ENCODE measurements around the gene CAVIN4.

Gene CAVIN4, protein sequence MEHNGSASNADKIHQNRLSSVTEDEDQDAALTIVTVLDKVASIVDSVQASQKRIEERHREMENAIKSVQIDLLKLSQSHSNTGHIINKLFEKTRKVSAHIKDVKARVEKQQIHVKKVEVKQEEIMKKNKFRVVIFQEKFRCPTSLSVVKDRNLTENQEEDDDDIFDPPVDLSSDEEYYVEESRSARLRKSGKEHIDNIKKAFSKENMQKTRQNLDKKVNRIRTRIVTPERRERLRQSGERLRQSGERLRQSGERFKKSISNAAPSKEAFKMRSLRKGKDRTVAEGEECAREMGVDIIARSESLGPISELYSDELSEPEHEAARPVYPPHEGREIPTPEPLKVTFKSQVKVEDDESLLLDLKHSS

DNA sequence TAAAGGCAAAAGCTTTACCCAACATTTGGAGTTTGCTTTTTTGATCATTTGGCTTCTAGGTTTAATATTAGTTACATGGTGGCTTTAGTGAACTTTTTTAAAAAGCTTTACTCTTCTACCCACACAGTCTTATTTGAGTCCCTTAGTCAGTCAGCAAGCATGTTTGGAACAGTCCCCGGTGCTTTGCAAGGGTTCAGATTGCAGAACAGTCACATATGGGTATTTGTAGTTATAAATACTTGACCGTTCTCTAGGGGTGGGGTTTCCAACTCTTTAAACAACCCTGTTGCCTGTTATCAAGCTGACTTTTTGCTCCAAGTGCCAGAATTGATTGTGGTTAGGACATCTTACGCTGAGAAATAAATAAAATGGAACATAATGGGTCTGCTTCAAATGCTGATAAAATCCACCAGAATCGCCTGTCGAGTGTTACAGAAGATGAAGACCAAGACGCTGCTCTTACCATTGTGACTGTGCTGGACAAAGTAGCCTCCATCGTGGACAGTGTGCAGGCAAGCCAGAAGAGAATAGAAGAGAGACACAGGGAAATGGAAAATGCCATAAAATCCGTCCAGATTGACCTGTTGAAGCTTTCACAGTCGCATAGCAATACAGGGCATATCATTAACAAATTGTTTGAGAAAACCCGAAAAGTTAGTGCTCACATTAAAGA is at the start of gene CAVIN4:
Gene CAVIN4, plus strand, starts transcription at position 304 of the 673 bp plus-strand sequence. Its CDS starts 65 bp downstream, at position 369.
- DNase-seq (ENCODE audit: low read depth in 2 of 2), result no peak

DNA sequence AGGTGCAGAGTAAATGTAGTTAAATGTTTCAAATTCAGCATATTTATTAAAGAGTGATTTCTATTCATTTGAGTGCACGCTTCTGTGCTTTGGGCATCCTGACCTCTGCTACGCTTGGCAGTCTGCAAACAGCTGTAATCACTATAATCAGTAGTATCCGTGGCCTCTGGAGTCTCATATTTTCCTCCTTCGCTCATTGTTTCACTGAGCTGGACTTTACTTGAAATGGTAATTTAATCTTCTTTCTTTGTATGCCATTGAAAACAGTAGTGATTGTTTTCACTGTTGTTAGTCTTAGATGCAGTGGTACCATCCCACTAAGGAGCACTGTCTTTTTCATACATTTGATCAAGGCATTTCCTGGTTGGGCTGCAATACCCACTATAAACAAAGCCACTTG is 43.5 kb upstream of the CAVIN4 start:
- DNase-seq (ENCODE audit: low read depth in 2 of 2), result no peak

DNA sequence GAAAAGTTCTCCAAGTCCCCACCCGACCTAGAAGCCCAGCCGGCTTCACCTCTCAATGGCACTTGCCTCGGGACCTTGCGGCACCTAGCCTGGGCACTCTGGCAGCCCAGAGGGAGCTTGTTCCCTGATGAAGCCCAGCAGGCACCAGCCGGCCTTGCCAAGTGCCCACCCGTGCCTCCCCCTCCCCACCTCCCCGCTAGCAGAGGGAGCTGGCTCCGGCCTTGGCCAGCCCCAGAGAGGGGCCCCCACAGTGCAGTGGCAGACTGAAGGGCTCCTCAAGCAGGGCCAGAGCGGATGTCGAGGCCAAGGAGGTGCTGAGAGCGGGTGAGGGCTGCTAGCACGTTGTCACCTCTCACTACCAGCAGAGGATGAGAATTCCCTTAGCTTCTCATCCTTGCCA is 37.6 kb upstream of the CAVIN4 start:
- no peak for DNase-seq (ENCODE audit: low read depth in 2 of 2)

DNA sequence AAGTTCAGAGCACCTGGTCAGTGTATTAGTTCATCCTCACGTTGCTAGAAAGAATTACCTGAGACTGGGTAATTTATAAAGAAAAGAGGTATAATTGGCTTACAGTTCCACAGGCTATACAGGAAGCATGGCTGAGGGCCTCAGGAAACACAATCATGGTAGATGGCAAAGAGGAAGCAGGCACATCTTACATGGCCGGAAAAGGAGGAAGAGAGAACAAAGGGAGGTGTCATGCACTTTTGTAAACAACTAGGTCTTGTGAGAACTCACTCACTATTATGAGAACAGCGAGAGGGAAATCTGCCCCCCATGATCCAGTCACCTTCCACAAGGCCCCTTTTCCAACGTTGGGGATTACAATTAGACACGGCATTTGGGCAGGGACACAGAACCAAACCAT is 28.8 kb upstream of the CAVIN4 start:
- no peak for DNase-seq (ENCODE audit: low read depth in 2 of 2)

DNA sequence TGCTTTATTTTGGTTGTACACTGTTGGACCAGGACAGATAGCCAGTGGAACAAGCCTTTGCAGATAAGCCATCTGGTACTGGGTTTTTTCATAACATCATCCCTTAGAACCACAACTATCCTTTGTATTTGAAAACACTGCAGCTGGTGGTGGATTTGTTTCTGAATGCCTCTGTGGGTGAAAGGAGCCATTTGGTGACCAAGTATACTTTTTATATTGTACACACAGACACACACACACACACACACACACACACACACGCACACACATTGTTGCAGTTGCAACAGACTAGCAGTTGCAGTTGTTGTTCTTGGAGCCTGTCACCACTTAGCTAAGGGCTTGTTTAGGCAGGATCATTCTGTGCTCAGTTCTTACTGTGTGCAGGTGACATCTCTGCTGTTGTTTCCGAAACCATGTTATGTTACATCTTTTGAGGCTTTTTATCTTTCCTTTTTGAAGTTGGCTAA is 22.9 kb upstream of the CAVIN4 start:
- DNase-seq (ENCODE audit: low read depth in 2 of 2), result no peak

DNA sequence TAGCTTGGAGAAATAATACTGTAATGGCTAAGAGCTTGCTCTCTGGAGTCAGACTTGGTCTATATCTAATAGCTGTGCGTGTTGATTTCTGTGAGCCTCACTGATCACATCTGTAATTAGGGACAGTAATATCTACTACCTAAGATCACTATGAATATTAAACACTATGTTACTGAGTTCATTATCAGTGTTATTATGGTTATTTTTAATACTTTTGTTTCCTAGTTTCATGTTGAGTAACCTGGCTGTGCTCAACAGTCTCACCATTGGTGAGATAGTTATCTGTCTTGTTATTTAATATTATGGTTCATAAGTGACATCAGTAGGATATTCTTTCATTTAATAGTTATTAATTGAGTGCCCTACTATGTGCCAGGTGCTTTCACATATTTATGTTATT is 22.4 kb upstream of the CAVIN4 start:
- no peak for DNase-seq (ENCODE audit: low read depth in 2 of 2)

DNA sequence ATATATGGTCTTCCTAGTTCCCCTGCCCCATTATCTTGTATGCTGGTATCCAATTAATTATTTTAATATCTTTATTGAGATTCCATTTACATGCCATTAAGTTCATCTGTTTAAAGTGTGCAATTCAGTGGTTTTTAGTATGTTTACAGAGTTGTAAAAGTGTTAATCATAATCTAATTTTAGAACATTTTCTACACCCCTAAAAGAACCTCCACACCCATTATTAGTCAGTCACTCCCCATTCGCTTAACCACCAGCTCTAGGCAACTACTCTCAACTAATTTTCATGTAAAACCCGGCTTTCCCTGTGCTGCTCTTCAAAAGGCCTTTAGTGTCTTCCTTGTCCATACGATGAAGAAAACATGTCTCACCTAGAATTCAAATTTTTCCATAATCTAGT is 20.8 kb upstream of the CAVIN4 start:
- DNase-seq (ENCODE audit: low read depth in 2 of 2), result no peak

DNA sequence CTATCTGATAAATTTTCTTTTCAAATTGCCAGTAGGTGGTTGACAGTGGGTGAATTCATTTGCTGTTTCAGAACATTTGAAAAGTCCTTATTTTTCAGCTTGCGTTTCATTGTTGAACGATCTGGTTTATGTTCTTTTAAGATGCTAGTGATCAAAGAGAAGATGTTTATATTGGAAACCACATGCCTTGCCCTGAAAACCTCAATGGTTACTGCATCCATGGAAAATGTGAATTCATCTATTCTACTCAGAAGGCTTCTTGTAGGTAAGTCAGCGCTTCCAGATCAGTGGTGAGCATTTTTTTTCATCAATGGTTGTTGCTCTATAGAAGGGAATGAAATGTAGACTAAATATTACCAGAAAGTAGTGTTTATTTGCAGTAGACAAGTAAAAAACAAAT is 16.6 kb upstream of the CAVIN4 start:
- DNase-seq (ENCODE audit: low read depth in 2 of 2), result no peak

DNA sequence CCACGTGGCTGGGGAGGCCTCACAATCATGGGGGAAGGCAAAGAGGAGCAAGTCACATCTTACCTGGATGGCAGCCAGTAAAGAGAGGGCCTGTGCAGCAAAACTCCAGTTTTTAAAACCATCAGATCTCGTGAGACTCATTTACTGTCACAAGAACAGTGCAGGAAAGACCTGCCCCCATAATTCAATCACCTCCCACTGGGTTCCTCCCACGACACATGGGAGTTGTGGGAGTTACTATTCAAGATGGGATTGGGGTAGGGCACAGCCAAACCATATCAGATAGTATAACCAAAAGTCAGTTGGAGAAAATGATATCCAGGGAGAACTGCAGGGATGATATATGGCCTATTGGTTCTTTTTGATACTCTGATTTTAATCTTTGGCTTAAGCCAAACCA is 10.0 kb upstream of the CAVIN4 start:
- DNase-seq (ENCODE audit: low read depth in 2 of 2), result no peak

DNA sequence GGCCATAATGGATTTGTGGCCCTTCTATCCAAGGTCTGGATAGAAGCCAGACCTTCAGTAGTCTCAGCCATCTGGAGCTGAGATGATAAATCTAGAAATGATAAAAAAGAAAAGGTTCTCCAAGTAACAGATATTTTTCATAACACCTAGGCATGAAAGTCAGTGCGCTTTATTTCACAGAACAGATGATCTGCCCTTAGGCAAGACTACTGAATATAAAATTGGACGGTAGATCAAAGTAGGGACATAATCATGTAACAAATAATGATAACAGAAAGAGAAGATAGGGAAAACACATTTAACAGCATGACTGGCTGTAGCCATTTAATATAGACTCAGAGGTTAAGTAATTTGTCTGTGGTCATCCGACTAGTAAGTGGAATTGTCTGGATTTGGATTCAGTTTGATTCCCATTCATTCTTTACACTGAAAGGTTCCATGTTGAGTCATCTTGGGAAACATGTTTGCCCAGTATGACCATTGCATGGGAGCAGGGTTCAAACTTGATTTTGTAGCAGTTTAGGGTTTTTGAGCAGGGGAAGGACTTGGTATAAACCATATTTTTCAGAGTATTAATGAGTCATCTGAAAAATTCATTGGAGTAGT is 4.1 kb upstream of the CAVIN4 start:
- no peak for DNase-seq (ENCODE audit: low read depth in 2 of 2)

DNA sequence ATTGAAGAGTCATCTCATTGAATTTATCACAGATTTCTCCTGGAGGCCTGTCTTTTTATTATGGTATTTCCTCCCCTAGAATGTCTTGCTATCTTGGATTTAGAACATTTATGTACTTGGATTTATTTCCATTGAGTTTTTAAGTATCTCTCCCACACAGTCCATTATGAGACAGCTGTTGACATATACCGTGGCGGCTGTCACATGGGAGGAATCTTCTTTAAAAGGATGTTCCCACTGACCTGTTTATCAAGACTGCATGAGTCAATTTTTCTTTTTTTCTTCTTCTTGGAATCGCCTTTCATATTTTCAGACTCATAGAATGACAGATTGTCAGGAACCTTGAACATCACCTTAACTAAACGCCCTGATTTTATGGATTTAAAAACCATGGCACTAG is 2.9 kb upstream of the CAVIN4 start:
- DNase-seq (ENCODE audit: low read depth in 2 of 2), result no peak

DNA sequence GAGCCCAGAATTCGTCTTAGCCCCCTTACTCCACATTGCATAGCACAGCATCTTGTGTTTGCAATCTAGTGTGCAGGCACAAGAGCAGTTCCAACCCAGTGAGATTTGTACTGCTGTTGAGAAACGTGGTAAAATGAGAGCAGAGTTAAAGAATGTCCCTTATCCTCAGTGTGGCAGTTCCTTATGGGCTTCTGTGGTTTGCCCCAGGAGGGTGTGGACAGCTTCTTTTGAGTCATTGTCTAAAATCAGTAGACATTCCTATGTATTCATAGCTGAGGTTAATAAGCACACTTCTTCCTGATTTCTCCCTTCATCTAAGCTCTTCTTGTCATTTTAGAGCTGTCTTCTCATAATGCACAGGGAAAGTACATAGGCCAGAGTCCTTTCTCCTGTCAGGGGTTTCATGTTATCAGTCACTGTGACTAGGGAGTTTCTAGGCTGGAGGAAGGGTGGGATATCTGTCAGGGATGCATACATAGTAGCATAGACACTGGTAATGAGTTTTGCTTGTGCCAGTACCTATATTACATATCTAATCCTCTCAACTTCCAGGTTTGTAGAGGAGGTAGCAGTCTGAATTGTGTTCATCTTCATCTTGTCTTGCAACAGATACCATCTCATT is 2.0 kb upstream of the CAVIN4 start:
- DNase-seq (ENCODE audit: low read depth in 2 of 2), result no peak

DNA sequence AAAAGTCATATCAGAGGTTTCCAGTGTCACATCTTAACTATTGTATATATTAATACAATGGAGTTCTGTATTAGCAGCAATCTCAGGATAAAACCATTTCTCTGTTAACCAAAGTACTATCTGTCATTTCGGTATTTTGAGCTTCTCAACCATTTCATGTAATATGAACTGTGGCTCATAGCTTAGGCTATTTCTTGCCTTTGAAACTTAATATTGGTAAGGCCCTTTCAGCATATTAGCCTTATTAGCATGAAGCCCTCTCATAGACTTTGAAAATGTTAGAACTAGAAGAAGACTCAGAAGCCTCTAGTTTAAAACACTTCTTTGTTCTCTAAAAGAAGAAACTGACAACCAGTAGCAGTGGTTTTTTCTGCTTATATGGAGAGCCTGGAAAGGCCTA is 731 bp downstream of the CAVIN4 start:
- no peak for DNase-seq (ENCODE audit: low read depth in 2 of 2)

DNA sequence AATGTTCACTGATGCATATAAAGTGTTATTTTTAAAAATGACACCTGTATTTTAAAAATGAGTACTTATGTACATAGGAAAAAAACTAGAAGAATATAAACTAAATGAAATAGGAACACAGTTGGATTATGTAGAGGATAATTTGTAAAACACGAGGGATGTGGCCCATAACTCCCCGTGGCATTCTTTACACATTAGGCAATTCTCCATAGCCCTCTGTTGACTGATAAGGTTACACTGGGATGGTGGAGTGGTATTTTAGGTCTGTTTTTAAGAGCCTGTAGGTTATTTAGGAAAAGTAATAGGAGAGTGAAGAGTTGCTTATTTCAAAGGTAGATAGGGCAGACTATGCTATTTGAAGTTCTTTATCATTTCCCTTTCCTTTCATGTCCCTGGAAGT is 1.8 kb downstream of the CAVIN4 start:
- no peak for DNase-seq (ENCODE audit: low read depth in 2 of 2)

DNA sequence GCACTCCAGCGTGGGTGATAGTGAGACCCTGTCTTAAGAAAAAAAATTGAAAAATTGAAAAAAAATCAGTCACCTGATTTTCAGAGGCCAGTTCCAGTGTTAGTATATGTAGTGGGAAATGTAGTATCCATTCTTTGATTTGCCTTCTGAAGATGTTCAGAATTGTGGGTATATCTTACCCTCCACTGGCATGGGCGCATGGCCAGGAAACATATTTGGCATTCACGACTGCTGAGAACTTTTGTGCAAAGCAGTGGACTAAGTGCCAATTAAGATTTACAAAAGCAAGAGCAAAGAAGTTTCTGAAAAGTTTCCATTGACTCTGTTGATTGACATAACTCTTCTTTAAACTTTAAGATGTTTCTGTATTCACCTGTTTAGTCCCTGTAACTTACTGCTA is 2.4 kb downstream of the CAVIN4 start:
- DNase-seq (ENCODE audit: low read depth in 2 of 2), result no peak

DNA sequence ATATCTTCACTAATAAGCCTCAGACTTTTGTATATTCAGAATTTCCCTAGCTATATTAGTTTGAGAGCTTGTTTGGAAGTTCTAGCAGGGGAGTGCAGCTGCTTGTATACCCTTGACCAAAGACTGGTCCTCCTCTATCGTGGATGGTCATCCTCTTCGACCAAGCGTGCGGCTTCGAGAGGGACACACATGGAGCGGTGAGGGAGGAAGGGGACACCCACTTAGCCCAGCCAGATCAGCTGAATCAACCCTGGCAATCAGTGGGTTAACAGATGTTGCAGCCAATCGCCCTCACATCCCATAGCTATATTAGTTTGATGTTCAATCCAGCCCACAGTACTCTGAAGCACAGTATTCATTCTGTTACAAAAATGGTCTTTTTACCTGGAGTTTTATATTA is 3.2 kb downstream of the CAVIN4 start:
- DNase-seq (ENCODE audit: low read depth in 2 of 2), result no peak

DNA sequence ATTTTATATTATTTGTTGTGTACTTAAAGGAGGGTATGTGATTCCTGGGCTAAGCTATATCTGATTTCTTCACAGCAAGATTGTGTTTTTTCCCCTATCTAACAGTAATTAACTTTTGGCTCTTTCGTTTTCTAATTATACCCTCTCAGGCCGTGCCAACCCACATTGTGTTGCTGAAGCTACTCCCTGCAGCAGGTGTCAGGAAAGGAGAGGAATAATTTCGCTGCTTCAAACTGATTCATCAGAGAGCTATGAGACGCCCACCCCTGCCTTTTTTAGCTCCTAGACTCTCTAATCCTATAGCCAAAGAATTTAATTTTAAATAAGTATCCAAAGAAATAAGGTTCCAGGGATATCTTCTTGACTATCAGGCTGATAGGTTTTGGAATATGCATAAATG is 3.8 kb downstream of the CAVIN4 start:
- no peak for DNase-seq (ENCODE audit: low read depth in 2 of 2)

DNA sequence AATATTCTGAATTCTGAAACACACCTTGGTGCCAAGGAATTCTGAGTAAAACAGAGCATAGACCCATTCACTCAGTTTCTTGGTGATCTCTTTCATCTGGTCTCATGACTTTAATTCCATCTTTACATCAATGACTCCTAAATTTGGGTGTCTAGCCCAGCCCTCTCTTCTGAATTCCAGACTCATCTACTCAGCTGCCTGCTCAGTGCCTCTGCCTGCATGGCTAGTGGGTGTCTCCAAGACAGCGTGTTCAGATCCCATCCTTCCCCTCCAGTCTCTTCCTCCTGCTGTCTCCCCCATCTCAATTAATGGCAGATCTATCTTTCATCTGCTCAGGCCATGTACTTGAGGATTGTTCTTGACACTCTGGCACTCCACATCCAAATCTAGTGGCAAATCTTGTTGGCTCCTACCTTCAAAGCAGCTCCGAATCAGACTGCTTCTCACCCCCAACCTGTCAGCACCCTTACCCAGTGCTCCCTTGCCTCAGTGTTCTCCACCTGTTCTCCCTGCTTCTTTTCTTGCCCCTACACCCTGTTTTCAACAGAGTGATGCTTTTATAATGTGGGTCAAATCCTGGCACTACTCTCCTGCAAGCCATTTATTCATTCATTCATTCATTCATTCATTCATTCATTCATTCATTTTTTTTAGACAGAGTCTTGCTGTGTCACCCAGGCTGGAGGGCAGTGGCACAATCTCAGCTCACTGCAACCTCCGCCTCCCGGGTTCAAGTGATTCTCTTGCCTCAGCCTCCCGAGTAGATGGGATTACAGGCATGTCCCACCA is 5.3 kb downstream of the CAVIN4 start:
- no peak for DNase-seq (ENCODE audit: low read depth in 2 of 2)

DNA sequence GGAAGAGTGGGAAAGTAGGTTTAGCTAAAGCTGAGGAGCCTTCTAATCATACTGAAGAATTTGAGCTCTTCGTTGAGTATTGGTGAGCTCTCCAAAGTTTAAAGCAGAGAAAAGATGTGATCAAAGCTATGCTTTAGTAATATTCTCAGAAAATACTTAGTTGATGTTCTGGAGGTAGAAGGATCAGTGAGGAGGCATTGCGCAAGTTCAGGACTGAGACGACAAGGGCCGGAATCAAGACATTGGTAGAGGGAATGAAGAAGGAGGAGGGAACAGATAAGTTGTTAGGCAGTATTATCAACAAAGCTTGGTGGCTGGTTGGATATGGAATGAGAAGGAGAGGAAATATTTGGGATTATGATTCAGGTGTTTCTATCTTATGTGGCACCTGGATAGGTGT is 7.1 kb downstream of the CAVIN4 start:
- DNase-seq (ENCODE audit: low read depth in 2 of 2), result no peak

DNA sequence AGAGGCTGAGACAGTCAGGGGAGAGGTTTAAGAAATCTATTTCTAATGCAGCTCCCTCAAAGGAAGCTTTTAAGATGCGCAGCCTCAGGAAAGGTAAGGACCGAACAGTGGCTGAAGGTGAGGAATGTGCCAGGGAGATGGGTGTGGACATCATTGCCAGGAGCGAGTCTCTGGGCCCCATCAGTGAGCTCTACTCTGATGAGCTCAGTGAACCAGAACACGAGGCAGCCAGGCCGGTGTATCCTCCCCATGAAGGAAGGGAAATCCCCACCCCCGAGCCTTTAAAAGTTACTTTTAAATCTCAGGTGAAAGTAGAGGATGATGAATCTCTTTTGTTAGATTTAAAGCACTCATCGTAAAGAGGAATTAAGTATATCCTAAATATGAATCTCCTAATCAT is 8.2 kb downstream of the CAVIN4 start:
- DNase-seq (ENCODE audit: low read depth in 2 of 2), result no peak

DNA sequence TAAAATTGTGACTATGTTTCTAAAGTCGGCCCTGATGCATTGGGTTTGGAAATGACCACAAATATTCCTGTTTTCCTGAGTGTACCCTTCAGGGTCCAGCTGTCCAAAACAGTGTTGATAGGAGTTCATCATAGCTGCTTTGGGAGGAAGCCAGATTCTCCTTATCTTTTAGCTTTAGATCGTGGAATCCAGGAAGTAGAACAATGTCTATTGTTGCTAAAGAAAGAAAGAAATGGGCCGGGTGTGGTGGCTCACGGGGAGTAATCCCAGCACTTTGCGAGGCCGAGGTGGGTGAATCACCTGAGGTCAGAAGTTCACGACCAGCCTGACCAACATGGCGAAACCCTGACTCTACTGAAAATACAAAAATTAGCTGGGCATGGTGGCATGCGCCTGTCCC is 9.5 kb downstream of the CAVIN4 start:
- DNase-seq (ENCODE audit: low read depth in 2 of 2), result no peak

DNA sequence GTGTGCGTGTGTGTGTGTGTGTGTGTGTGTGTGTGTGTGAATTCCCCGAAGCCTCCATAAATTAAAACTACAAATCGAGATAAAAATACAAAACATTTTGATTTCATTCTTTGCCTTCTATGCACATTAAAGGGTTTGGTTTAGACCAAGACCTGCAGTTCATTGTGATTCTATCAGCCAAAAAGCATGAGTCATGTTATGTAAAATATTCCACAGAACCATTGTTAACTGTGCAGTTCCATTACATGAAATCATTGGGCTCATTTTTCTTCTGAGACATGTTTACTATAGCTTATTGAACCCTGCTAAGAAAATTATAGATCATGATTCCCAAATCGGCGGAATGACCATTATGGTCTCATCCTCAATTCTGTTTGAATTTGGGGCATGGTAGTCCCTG is 11.7 kb downstream of the CAVIN4 start:
- no peak for DNase-seq (ENCODE audit: low read depth in 2 of 2)

All from activated CD4-positive, alpha-beta T cell treated with anti-CD3 and anti-CD28 coated beads for 24 hours (primary cell).